OCI-LY7 (cell line): ENCODE results near the gene RCSD1.

Experiments used
- CTCF ChIP-seq: fragments of 200-600 bp; sonication (generic); conservative IDR thresholded peaks from 2 replicates; pipeline ENCODE4 v1.5.1; 2014; ENCODE audit warnings: mild to moderate bottlenecking, antibody characterized with exemption, low read length, moderate library complexity, mixed read lengths
- EZH2phosphoT487 ChIP-seq: fragments of 200-600 bp; sonication (generic); IDR thresholded peaks from 2 replicates; pipeline ENCODE4 v1.6.1; 2018; ENCODE audit warnings: low read depth, borderline replicate concordance, mild to moderate bottlenecking, mixed run types, antibody characterized with exemption, low read length, moderate library complexity, mixed read lengths

GRCh38 chr1:167711797-167712196, 81.8 kb downstream of the RCSD1 start:
- TF ChIP-seq CTCF (no peak), EZH2phosphoT487 (no peak)
